ENCODE measurements around the gene NNMT.
"Not testable (repeated sequence)": the region's sequence is repeated elsewhere in the genome, so short reads cannot be mapped to it uniquely, and the experiment has no call there.

Gene NNMT

GRCh38 chr11:114314096-114314495, 17.9 kb downstream of the NNMT start:
- no peak for DNase-seq

DNA sequence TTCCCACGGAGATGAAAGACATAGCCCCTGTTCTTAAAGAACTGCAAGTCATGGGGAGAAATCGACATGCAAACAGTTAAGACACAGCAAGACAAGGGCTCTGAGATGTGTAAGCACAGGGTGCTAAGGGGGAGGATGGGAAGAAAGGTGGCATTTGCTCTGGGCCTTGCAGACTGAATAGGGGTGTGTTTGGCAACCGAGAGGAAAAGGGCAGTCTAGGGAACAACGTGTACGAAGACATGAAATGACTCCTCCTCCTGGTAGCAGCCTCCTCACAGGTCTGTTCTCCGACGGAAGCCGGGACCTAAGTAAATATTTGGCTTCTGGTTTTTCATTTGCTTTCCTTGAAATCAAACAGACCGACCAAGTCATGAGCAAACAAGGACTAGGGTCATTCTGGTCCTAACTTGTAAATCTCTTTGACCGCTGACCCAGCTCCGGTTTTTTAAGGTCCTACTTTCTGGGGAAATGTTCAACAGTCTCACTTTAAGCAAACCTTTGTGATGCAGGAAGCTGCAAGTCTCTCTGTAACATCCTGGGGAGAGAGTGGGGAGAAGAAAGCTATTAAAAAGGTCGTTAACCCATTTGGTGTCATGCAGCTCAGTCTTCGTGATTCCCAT, 19.7 kb downstream of the NNMT start:
- no peak for DNase-seq

GRCh38 chr11:114316980-114317786, 21.0 kb downstream of the NNMT start:
- no peak for DNase-seq

GRCh38 chr11:114317787-114318137, 21.6 kb downstream of the NNMT start:
- no peak for DNase-seq

DNA sequence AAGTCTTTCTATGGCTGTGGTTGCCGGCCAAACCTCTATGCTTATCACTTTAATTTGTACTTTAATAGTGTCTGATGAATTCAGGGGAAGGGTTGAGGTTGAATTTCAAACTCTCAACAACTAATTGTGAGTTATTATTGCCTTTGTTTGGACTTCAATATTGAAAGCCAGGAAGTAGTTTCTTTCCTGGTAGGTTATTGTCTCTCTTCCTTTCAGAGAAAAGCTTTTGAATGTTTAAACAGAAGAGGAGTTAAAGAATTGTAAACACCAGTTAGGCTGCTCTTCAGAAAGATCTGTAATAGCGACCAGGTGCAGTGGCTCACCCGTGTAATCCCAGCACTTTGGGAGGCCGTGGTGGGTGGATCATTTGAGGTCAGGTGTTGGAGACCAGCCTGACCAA, 22.2 kb downstream of the NNMT start:
- no peak for DNase-seq

DNA sequence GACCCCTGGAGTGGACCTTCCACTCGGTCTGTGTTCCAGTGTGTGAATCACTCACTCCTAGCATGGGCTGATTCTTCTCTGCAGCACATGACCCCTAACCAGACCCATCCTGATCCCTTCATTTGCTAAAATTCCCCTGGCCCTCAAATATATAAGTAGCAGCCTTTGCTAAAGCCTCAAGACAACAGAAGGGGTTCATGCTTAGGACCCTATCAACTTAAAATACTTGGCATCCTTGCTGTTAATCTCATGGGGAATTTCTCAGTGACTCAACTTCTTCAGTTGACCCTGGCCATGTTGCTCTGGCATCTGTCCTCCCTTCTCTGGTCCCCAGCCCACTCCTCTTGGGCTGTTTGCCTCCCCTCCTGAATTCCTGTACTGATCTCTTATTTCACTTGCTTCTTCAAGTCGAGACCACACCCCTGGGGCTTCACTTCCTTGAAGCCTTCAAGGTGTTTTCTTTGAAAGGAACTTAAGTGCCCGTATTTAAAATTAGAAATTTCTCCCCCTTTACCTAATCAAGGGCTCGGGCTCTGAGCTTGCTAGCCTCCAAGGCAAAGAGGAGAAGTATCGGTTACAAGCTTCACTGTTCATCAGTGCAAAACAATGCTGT, 23.6 kb downstream of the NNMT start:
- no peak for DNase-seq

- no peak for DNase-seq
Measured at GRCh38 chr11:114321621-114322257, 25.5 kb downstream of the NNMT start.

DNA sequence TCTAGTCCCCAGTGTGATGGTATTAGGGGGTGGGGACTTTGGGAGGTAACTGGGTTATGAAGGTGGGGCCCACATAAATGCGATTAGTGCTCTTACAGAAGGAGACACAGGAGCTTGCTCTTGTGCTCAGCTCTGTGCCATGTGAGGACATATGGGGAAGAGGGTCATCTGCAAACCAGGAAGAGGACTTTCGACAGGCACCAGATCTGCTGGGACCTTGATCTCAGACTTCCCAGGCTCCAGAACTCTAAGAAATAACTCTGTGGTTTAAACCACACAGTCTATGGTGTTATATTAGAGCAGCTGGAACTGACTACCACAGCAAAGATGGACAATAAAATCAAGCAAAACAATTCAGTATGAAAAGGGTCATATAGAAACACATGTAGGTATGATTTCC, 26.7 kb downstream of the NNMT start:
- DNase-seq = no peak

DNA sequence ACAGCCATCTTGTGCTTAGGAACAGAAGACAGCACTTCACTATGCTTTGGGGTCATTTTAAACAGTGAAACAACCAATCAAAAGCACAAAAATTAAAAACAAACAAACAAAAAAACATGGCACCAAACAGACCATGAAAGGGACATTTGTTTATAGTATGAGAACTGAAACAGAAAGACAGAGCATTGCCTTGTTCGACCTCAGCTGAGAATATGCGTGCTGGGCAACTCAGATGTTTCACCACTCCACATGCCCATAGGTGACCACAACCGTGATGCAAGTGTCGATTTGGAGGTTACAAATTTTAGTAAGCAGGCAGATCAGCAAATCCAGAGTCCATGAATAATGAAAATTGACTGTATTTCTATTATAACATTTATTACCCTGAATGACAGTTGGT, 30.0 kb downstream of the NNMT start:
- DNase-seq = no peak

DNA sequence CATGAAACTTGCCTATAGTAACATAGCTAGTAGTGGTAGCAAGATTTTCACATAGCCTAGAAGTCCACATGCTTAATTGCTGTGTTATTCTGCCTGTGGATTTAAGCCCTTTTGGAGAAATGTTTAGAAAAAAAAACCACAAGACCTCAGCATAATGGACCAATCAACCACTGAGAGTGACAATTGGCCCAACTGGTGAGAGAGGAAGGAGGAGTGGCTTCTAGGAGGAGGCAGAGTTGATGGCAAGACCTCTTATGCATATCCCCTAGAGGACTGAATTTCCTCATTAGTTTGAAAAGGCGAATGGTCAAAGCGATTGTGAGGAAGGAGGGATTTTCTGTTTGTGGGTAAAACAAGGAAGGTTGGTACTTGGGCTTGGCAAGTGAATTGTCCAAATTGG, 30.6 kb downstream of the NNMT start:
- DNase-seq = no peak

DNA sequence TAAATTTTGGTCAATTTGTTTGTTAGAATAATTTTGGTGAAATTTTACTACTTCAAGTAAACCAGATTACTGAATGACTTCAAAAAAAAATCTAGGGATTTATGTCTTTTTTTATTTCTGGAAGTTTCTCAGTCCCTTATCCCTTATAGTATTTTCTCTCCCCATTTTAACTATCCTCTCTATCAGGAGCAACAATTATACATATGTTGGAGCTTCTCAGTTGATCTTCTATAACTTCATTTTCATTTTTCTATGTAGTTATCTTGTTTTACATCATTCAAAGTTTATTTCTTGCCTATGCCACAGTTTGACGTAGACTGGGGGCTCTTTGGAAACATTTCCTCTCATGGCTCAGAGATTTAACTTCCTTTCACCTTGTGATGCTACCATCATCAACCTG, 34.2 kb downstream of the NNMT start:
- DNase-seq = no peak

DNA sequence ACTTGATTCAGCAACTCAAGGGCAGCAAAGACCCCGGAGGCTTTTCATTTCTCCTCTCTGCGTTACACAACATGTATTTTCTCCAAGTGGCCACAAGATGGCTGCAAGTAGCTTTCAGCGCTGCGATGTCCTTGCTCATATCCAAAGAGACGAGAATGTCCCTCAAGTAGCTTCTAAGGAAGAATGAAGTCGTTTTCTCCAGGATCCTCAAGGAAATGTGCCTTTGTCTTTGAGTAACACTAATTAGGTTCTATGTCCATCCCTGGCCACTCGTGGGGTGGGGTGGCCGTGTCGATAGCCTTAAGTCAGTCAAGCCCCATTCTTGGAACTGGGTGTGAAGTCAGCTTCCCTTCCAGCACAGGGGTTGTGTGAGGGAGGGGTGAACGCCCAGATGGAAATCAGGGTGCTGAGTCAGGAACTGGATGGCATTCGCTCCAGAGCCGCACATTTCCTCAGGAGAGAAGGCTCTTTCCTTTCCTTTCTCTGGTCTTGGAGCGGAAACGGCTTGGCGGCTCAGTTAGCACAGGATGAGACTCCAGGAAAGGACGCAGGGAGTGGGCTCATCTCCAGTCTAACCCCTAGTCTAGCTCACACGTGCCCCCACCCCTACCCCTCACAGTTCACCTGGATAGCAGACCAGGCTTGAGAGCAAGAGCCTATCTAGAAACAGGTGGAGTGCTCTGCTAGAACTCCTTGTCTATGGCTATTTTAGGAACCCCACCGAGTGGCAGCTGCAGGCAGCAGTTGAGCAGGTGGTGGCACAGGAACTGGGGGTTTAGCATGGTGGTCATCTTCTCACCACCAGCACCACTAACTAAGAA, 44.3 kb downstream of the NNMT start:
- DNase-seq = no peak

DNA sequence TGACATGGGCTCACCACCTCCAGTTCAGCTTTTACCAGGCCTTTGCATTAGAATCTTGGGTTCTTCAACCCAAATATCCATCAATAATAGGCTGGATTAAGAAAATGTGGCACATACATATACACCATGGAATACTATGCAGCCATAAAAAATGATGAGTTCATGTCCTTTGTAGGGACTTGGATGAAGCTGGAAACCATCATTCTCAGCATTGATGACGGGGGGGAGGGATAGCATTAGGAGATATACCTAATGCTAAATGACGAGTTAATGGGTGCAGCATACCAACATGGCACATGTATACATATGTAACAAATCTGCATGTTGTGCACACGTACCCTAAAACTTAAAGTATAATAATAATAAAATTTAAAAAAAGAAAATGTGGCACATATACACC, 45.5 kb downstream of the NNMT start:
- not testable (repeated sequence) for DNase-seq

DNA sequence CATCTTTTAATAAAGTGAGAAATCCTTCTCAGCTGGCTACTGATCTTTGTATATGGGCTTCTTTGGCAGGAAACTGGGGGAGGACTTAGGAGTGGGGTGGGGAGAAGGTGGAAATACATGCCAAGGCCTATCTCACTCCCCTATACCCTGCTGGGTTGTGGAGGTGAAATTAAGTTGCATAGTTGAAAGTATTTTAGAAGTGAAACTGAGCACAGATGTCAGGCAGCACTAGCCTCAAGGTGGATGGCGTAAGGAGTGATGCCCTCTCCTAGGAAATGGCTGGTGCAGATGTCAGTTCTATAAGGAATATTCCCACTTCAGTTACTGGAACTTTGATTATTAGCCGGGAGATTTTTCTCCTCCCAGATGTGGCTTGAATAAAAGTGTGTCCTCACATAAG, 46.3 kb downstream of the NNMT start:
- no peak for DNase-seq

DNA sequence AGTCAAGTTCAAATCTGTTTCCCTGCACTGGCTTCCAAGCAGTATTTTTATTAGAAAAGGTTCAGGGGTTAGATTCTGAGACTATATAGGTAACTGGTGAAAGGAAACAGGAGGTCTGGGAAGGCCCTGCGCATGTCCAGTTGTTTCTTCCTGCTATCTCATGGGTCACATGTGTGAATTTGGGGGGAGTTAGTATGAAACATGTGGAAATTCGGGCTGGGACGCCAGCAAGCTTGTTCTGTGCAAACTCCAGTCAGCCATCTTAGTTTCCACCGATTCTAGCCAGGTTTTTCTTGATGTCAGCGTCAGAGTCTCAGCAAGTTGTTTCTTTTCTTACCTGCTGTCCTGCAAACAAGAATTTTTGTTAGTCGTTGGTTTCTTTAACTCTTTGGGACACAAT, 46.8 kb downstream of the NNMT start:
- no peak for DNase-seq

DNA sequence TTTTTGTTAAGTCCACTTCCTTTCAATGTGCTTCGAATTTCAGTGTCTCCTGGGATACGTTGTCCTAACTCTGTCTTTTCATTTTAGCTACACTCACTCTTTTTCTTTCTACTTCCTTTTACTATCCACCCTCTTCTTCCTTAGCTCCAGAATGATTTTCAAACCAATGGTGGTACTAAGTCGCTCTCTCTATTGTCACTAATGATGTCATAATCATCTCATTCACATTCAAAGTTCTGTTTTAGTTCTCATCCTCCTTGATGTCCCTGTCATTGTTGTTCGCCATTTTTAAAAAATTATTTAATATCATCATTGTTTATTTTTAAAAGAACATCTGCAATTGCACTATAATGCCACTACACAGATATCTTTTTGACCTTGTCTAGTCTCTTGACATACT, 47.3 kb downstream of the NNMT start:
- no peak for DNase-seq

GRCh38 chr11:114344494-114344893, 48.3 kb downstream of the NNMT start:
- DNase-seq = no peak

GRCh38 chr11:114345575-114346222, 49.5 kb downstream of the NNMT start:
- DNase-seq = no peak

- no peak for DNase-seq
Measured at GRCh38 chr11:114346709-114347141, 50.5 kb downstream of the NNMT start.

DNA sequence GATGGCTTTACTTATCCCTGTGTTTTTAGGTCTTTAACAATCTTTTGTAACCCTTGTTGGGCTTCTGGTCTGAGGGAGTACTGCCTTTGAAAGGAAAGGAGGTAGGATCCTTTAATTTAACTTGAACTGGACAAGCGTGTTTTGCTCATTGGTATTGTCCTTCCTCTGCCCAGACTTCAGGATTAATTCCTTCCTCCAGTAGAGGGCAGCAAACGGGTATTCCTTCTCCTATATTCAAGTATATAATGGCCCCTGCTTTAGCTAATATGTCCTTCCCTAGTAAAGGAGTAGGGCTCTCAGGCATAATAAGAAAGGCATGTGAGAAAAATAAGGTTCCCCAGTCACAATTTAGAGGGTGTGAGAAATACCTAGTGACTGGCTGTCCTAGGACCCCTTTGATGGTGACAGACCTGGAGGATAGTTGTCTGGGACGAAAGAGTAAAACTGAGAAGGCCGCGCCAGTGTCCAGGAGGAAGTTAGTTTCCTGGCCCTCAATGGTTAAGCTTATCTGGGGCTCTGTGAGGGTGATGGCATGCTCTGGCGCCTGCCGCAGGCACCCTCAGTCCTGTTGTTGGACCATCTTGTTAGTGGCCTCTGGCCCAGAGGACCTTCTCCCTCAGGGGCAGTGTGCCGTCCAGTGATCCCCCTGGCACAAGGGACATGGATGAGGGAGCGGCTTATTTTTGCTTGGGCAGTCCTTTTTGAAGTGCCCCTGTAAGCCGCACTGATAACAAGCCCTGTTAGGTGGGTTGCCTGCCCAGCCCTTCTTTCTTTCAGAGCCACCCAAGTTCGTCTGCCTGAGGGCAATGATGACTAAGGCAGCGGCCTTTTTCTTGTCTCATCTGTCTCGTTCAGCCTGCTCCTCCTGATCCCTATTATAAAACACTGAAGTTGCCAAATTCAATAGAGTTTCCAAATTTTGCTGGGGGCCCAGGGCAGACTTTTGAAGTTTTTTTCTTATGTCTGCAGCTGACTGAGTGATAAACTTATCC, 52.3 kb downstream of the NNMT start:
- DNase-seq = no peak

- no peak for DNase-seq
Measured at GRCh38 chr11:114350022-114350421, 53.8 kb downstream of the NNMT start.
